UCSD-AML1 (cell line): ENCODE data around the gene TEAD1.
"Not testable (repeated sequence)": the region's sequence is repeated elsewhere in the genome, so short reads cannot be mapped to it uniquely, and the experiment has no call there.

Experiments used
- DNase-seq: peaks from one replicate; lab custom pipeline; 2025; ENCODE audit not compliant: unreplicated experiment; lab: John Stamatoyannopoulos, UW

The TEAD1 gene

GRCh38 chr11:12733091-12733490, 58.9 kb downstream of the TEAD1 start:
- no peak for DNase-seq

GRCh38 chr11:12734625-12735024, 60.4 kb downstream of the TEAD1 start:
- DNase-seq = no peak

- DNase-seq = no peak
Observed at GRCh38 chr11:12735262-12735661, 61.0 kb downstream of the TEAD1 start.

GRCh38 chr11:12737024-12737423, 62.8 kb downstream of the TEAD1 start:
- no peak for DNase-seq

GRCh38 chr11:12741671-12742216, 67.5 kb downstream of the TEAD1 start:
- no peak for DNase-seq

- no peak for DNase-seq
Observed at GRCh38 chr11:12743834-12744449, 69.7 kb downstream of the TEAD1 start.

GRCh38 chr11:12744826-12745502, 70.7 kb downstream of the TEAD1 start:
- no peak for DNase-seq

GRCh38 chr11:12745787-12746186, 71.6 kb downstream of the TEAD1 start:
- no peak for DNase-seq

GRCh38 chr11:12746593-12747097, 72.4 kb downstream of the TEAD1 start:
- no peak for DNase-seq

GRCh38 chr11:12748561-12748960, 74.3 kb downstream of the TEAD1 start:
- no peak for DNase-seq

GRCh38 chr11:12749442-12749841, 75.2 kb downstream of the TEAD1 start:
- no peak for DNase-seq

GRCh38 chr11:12750181-12750580, 76.0 kb downstream of the TEAD1 start:
- DNase-seq = no peak

- DNase-seq = no peak
Observed at GRCh38 chr11:12752868-12753524, 78.8 kb downstream of the TEAD1 start.

- DNase-seq = no peak
Observed at GRCh38 chr11:12754021-12754420, 79.8 kb downstream of the TEAD1 start.

- no peak for DNase-seq
Observed at GRCh38 chr11:12754582-12755234, 80.5 kb downstream of the TEAD1 start.

- no peak for DNase-seq
Observed at GRCh38 chr11:12755510-12756453, 81.6 kb downstream of the TEAD1 start.

- DNase-seq = no peak
Observed at GRCh38 chr11:12756454-12756806, 82.2 kb downstream of the TEAD1 start.

GRCh38 chr11:12756867-12757266, 82.6 kb downstream of the TEAD1 start:
- DNase-seq = no peak

- DNase-seq = no peak
Observed at GRCh38 chr11:12757416-12757815, 83.2 kb downstream of the TEAD1 start.

- not testable (repeated sequence) for DNase-seq
Observed at GRCh38 chr11:12758117-12758516, 83.9 kb downstream of the TEAD1 start.
